Epithelial cell of esophagus (primary cell): Measurements from ENCODE around the gene NCDN.

Source experiments
- DNase-seq: peaks from one replicate; pipeline ENCODE4 v3.0.0; 2010; ENCODE audit warnings: low read depth
- H3K4me3 ChIP-seq: 2 replicates; pipeline ENCODE4 v1.5.1; 2011; ENCODE audit warnings: mild to moderate bottlenecking, low read length, control low read depth
- TF ChIP-seq, protein P1 (sequence below): IDR thresholded peaks from 2 replicates; pipeline ENCODE4 v1.5.1; 2011; ENCODE audit warnings: low read depth, mild to moderate bottlenecking, low read length, control low read depth, inconsistent platforms; ENCODE audit not compliant: insufficient read depth; ENCODE audit errors: missing control alignments

The NCDN gene, protein sequence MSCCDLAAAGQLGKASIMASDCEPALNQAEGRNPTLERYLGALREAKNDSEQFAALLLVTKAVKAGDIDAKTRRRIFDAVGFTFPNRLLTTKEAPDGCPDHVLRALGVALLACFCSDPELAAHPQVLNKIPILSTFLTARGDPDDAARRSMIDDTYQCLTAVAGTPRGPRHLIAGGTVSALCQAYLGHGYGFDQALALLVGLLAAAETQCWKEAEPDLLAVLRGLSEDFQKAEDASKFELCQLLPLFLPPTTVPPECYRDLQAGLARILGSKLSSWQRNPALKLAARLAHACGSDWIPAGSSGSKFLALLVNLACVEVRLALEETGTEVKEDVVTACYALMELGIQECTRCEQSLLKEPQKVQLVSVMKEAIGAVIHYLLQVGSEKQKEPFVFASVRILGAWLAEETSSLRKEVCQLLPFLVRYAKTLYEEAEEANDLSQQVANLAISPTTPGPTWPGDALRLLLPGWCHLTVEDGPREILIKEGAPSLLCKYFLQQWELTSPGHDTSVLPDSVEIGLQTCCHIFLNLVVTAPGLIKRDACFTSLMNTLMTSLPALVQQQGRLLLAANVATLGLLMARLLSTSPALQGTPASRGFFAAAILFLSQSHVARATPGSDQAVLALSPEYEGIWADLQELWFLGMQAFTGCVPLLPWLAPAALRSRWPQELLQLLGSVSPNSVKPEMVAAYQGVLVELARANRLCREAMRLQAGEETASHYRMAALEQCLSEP

DNA sequence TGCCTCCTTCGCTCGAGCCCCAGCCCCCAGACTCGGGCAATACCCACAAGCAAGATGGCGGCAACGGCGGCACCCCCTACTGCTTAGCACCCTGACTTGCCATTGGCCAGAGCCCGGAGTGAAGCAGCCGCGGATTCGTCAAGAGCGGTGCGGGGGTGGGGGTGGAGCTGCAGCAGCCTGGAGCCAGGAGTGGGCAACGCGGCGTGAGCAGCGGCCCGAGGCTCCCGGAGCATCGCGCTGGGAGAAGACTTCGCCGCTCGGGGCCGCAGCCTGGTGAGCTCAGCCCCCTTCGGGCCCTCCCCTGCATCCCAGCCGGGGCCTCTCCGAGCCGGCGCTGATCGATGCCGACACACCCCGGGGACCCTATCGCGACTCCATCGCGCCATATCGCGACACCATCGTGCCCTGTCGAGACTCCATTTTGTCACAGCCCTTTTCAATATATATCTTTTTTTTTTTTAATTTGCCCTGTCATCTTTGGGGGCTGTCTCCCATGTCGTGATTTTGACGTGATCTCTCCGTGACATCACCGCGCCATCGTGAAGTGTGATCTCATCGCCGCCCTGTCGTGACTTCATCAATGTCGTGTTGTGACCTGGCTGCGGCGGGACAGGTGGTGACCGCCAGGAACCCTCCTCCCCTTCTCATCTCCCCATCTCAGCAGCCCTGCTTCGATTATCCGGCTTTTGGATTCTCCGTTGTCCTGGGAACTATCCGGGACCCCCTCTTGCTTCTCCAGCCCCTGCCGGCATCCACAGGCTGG is at the start of gene NCDN:
Gene NCDN, plus strand, starts transcription at position 189 of the 763 bp plus-strand sequence. Its CDS starts 392 bp downstream, at position 581.
- peak; percentile 99 for DNase-seq
- peak within 1 kb of the TSS; percentile 92 for H3K4me3 ChIP-seq
- TF ChIP-seq, protein P1, sequence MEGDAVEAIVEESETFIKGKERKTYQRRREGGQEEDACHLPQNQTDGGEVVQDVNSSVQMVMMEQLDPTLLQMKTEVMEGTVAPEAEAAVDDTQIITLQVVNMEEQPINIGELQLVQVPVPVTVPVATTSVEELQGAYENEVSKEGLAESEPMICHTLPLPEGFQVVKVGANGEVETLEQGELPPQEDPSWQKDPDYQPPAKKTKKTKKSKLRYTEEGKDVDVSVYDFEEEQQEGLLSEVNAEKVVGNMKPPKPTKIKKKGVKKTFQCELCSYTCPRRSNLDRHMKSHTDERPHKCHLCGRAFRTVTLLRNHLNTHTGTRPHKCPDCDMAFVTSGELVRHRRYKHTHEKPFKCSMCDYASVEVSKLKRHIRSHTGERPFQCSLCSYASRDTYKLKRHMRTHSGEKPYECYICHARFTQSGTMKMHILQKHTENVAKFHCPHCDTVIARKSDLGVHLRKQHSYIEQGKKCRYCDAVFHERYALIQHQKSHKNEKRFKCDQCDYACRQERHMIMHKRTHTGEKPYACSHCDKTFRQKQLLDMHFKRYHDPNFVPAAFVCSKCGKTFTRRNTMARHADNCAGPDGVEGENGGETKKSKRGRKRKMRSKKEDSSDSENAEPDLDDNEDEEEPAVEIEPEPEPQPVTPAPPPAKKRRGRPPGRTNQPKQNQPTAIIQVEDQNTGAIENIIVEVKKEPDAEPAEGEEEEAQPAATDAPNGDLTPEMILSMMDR: no peak

DNA sequence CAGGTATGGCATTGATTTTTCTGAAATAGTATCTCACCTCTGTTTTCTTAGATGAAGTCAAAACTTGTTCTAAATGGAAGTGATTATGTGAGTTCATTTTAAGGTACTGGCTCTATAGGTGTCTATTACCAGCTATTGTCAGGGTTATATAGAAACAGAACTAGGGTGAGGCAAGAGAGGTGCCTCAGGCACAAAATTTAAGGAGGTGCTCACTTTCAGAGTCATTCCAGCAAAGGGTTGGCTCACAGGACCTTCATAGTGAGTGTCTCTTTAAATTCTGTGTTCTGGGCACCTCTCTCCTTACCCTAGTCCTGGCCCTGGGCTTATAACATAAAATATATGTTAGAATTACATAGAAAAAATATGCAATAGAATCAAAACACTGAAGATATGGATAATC is 49.7 kb upstream of the NCDN start:
- DNase-seq: peak; percentile 60
- TF ChIP-seq, protein P1: no peak

DNA sequence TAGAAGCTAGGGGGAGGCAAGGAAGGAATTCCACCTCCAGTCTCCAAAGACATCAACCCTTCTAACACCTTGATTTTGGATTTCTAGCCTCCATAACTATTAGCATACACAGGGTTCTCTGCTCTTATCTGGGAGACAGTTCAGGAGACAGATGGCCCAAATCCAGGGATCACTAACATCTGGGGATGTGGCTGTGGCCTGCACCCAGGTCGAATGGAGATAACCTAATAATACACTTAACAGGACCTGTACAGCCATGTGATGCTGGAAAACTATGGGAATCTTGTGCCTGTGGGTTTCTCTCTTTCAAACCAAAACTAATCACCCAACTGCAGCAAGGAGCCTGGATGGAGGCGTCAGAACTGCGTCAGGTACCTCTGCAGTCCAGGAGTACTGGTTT is 48.0 kb upstream of the NCDN start:
- H3K4me3 ChIP-seq: no peak overlapping the region
- DNase-seq: no peak
- TF ChIP-seq, protein P1: no peak

More for the DNA sequence above, 49.7 kb upstream of the NCDN start:
- no peak overlapping the region for H3K4me3 ChIP-seq

DNA sequence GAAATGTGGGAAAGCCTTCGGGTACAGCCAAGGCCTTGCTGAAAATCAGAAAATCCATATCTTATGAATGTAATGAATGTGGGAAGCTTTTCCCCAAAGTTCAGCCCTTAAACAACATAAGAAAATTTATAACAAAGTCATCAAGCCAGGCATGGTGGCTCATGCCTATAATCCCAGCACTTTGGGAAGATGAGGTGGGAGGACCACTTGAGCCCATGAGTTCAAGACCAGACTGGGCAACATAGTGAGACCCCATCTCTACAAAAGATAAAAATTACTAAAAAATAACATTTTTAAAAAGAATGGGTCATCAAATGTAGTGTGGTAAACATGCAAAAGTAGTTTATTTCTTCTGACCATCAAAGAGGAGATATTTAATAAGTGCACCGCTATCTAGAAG is 46.3 kb upstream of the NCDN start:
- TF ChIP-seq, protein P1: no peak
- no peak for DNase-seq
- no peak overlapping the region for H3K4me3 ChIP-seq

DNA sequence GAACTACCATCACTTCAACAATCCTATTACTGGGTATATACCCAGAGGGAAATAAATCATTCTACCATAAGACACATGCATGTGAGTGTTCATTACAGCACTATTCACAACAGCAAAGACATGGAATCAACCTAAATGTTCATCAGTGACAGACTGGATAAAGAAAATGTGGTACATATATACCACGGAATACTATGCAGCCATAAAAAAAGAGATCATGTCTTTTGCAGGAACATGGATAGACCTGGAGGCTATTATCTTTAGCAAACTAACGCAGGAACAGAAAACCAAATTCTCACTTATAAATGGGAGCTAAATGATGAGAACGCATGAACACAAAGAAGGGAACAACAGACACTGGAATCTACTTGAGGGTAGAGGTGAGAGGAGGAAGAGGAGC is 39.4 kb upstream of the NCDN start:
- H3K4me3 ChIP-seq: no peak overlapping the region
- TF ChIP-seq, protein P1: no peak
- no peak for DNase-seq

DNA sequence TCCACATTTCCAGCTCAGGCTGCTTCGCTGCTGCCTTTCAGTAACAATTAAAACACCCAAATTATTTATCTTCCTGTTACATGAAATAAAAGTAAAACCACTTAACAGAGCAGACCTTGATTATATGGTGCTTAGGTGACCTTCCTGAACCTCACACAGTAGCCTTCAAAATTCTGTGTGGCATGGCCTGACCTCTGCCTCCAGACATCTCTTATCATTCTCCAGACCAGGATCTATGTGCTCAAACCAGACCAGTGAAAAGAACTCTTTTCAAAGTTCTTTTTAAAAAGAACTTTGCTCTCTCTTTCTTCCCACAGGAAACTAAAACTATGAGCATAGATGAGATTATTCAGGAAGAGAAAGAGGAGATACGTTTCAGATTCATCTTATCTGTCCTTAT is 38.2 kb upstream of the NCDN start:
- no peak overlapping the region for H3K4me3 ChIP-seq
- DNase-seq: no peak
- TF ChIP-seq, protein P1: no peak
